HFFc6 (cell line): Measurements from ENCODE around the gene CHST1. TPM values are rescaled to one million over a fixed set of nuclear protein-coding genes. Genes with fewer than 3 reads are reported as not detected.

Source experiments
- DNase-seq: peaks from one replicate; pipeline ENCODE4 v3.0.0-alpha.2; 2018
- H3K27ac Mint-ChIP-seq: 2 replicates; pipeline ENCODE4 v1.8.0; 2020; ENCODE audit warnings: mild to moderate bottlenecking, mixed read lengths
- H3K27me3 Mint-ChIP-seq: 2 replicates; pipeline ENCODE4 v1.8.0; 2021; ENCODE audit warnings: mild to moderate bottlenecking, moderate library complexity, mixed read lengths; ENCODE audit not compliant: insufficient read depth
- H3K36me3 Mint-ChIP-seq: 2 replicates; pipeline ENCODE4 v1.8.0; 2021; ENCODE audit warnings: low read depth, mixed read lengths
- H3K4me1 Mint-ChIP-seq: 2 replicates; pipeline ENCODE4 v1.8.0; 2020; ENCODE audit warnings: low read depth, mixed read lengths
- H3K4me3 Mint-ChIP-seq: 2 replicates; pipeline ENCODE4 v1.8.0; 2020; ENCODE audit warnings: mild to moderate bottlenecking, moderate library complexity, mixed read lengths
- H3K9me3 Mint-ChIP-seq: 2 replicates; pipeline ENCODE4 v1.8.0; 2020; ENCODE audit warnings: mild to moderate bottlenecking, mixed read lengths
- CTCF ChIP-seq: fragments of 200-600 bp; sonication (generic); IDR thresholded peaks from 2 replicates; pipeline ENCODE4 v1.5.0; 2021; ENCODE audit warnings: antibody characterized with exemption, mild to moderate bottlenecking
- total RNA-seq, 6 experiments: library from RNA; stranded (reverse); fragmentation: NEBNext Ultra II Directional; extraction: Animal tissue kit (Norgen Biotek cat#: 25700); gene quantifications; 2 replicates in 1 of 6; 3 replicates in 5 of 6; pipeline ENCODE4 v1.2.3, GENCODE V29; 2021

The CHST1 gene
- total RNA-seq, 6 experiments from 2014 or later = 0.09 to 0.14 (median 0.12) TPM; not detected in 3

GRCh38 chr11:45616802-45617549 lies 48.4 kb downstream of the CHST1 start:
- H3K36me3 Mint-ChIP-seq = no peaks in the 10 kb centered on the region
- no peak for TF ChIP-seq CTCF
- no peak overlapping the region for H3K4me3 Mint-ChIP-seq
- DNase-seq = no peak
- no peaks in the 10 kb centered on the region for H3K4me1 Mint-ChIP-seq
- H3K27ac Mint-ChIP-seq = no peak overlapping the region
- no peaks in the 10 kb centered on the region for H3K9me3 Mint-ChIP-seq
- peaks cover 21% of the 10 kb centered on the region for H3K27me3 Mint-ChIP-seq

GRCh38 chr11:45615182-45615792 lies 50.1 kb downstream of the CHST1 start:
- Mint-ChIP-seq H3K36me3 (no peaks in the 10 kb centered on the region), H3K4me1 (no peaks in the 10 kb centered on the region), H3K9me3 (no peaks in the 10 kb centered on the region), H3K4me3 (no peak overlapping the region), H3K27me3 (peaks cover 23% of the 10 kb centered on the region), H3K27ac (no peak overlapping the region)
- TF ChIP-seq CTCF = no peak
- no peak for DNase-seq

GRCh38 chr11:45614196-45614828 lies 51.1 kb downstream of the CHST1 start:
- no peak for TF ChIP-seq CTCF
- Mint-ChIP-seq H3K4me1 (no peaks in the 10 kb centered on the region), H3K27me3 (peaks cover 22% of the 10 kb centered on the region), H3K27ac (no peak overlapping the region), H3K4me3 (no peak overlapping the region), H3K9me3 (no peaks in the 10 kb centered on the region), H3K36me3 (no peaks in the 10 kb centered on the region)
- DNase-seq = no peak

GRCh38 chr11:45610627-45611026 lies 54.8 kb downstream of the CHST1 start:
- Mint-ChIP-seq H3K4me1 (no peaks in the 10 kb centered on the region), H3K9me3 (no peaks in the 10 kb centered on the region), H3K4me3 (no peak overlapping the region), H3K27me3 (peaks cover 11% of the 10 kb centered on the region), H3K36me3 (no peaks in the 10 kb centered on the region), H3K27ac (no peak overlapping the region)
- no peak for DNase-seq
- no peak for TF ChIP-seq CTCF

- Mint-ChIP-seq H3K4me1 (no peaks in the 10 kb centered on the region), H3K36me3 (no peaks in the 10 kb centered on the region), H3K27me3 (peaks cover 11% of the 10 kb centered on the region), H3K27ac (no peak overlapping the region), H3K4me3 (no peak overlapping the region), H3K9me3 (no peaks in the 10 kb centered on the region)
- no peak for TF ChIP-seq CTCF
- DNase-seq = no peak
Measured at GRCh38 chr11:45609902-45610301, 55.5 kb downstream of the CHST1 start.
